Psoas muscle (tissue), 8 donors: ENCODE data around the gene MPPED2. TPM values are rescaled to one million over a fixed set of nuclear protein-coding genes. Genes with fewer than 3 reads are reported as not detected.
"Not testable (repeated sequence)": the region's sequence is repeated elsewhere in the genome, so short reads cannot be mapped to it uniquely, and the experiment has no call there.

Experiments used
- ATAC-seq, 4 donors: fragments of 200-7000 bp; cut with Tn5 transposase; one replicate each; pipeline ENCODE4 v1.9.1; 2020; ENCODE audit warnings: moderate library complexity in 3 of 4, mild to moderate bottlenecking in 2 of 4
- DNase-seq, 2 donors: peaks; one replicate each; pipeline ENCODE4 v3.0.0-alpha.2; 2020
- H3K27ac ChIP-seq: fragments of 200-600 bp; one replicate; pipeline ENCODE4 v1.8.0; 2022
- H3K27me3 ChIP-seq, 3 donors: fragments of 200-600 bp in 1 of 3; one replicate each; pipeline versions ENCODE4 v1.6.1 to v1.8.0; 2013 to 2022; ENCODE audit warnings: low read length in 2 of 3, mild to moderate bottlenecking in 2 of 3, moderate library complexity in 1 of 3; ENCODE audit not compliant: insufficient read depth in 3 of 3
- H3K36me3 ChIP-seq, 2 donors: fragments of 200-600 bp in 1 of 2; one replicate each; pipeline versions ENCODE4 v1.6.1 to v1.8.0; 2013 to 2022; ENCODE audit warnings: low read depth in 1 of 2, mild to moderate bottlenecking in 1 of 2, moderate library complexity in 1 of 2; ENCODE audit not compliant: insufficient read depth in 1 of 2
- H3K4me1 ChIP-seq: fragments of 200-600 bp; one replicate; pipeline ENCODE4 v1.8.0; 2022
- H3K4me3 ChIP-seq: fragments of 200-600 bp; one replicate; pipeline ENCODE4 v1.8.0; 2022; ENCODE audit warnings: mild to moderate bottlenecking
- H3K9me3 ChIP-seq: fragments of 200-600 bp; one replicate; pipeline ENCODE4 v1.8.0; 2022
- WGBS, 3 donors: extraction: QIAGEN DNeasy Blood & Tissue Kit; methylation state at CpG; one replicate each; pipeline versions ENCODE4 v1.1.6 to v1.1.7; 2013; 5-methylcytosine and 5-hydroxymethylcytosine counted together
- intact Hi-C, 2 donors: fragments of 100-400 bp; cut with DNase I; formaldehyde crosslinking; loops; one replicate each; pipeline versions ENCODE4 v1.11.0 to v1.14.2; 2022
- polyA plus RNA-seq, 3 donors: library from polyadenylated mRNA; stranded (reverse); fragments of 200-250 nt; gene quantifications; one replicate each; pipeline ENCODE4 v1.2.3, GENCODE V29; 2013
- total RNA-seq, 4 donors: library from RNA; stranded (reverse); fragmentation: NEBNext Ultra II Directional in 2 of 4; extraction: Animal tissue kit (Norgen Biotek cat#: 25700) in 2 of 4; gene quantifications; one replicate each; pipeline versions ENCODE4 v1.2.1 to v1.2.4, GENCODE V29; 2021 to 2023
- TF ChIP-seq, protein P1 (sequence below): fragments of 200-600 bp; IDR thresholded peaks from one replicate; pipeline ENCODE4 v1.8.0; 2022; ENCODE audit warnings: antibody characterized with exemption
- donor health status: healthy with polysubstance abuse.
- donor health status: DM: no; HTN: no; CAD: no; lungs with moderate emphysema.
- donor health status: Bipolar disorder and iron deficiency.
- donor health status: healthy.
- donor health status: DM: yes; HTN: yes; CAD: no.
- donor health status: DM: no; HTN: no; CAD: no.
- donor health status: DM: no; HTN: no; CAD: no.
- donor health status: DM: yes; HTN: yes; CAD: no.

MPPED2 gene
- total and polyA plus RNA-seq, 7 donors: 0.44 to 7.9 (median 3.4) TPM

- ATAC-seq (no peak), DNase-seq (no peak)
- H3K4me3 ChIP-seq: no peak overlapping the region
- peaks cover 0 to 3% (median 0%) of the 10 kb centered on the region in 3 donors for H3K27me3 ChIP-seq
- H3K36me3 ChIP-seq: no peaks in the 10 kb centered on the region
- H3K9me3 ChIP-seq: no peaks in the 10 kb centered on the region
- no peak overlapping the region for H3K27ac ChIP-seq
- H3K4me1 ChIP-seq: no peaks in the 10 kb centered on the region
- intact Hi-C loops: no loop called here
- 81 to 87% (median 86%) methylated on average over 1 of the region's 1 CpG for WGBS, 3 donors
- TF ChIP-seq, protein P1, sequence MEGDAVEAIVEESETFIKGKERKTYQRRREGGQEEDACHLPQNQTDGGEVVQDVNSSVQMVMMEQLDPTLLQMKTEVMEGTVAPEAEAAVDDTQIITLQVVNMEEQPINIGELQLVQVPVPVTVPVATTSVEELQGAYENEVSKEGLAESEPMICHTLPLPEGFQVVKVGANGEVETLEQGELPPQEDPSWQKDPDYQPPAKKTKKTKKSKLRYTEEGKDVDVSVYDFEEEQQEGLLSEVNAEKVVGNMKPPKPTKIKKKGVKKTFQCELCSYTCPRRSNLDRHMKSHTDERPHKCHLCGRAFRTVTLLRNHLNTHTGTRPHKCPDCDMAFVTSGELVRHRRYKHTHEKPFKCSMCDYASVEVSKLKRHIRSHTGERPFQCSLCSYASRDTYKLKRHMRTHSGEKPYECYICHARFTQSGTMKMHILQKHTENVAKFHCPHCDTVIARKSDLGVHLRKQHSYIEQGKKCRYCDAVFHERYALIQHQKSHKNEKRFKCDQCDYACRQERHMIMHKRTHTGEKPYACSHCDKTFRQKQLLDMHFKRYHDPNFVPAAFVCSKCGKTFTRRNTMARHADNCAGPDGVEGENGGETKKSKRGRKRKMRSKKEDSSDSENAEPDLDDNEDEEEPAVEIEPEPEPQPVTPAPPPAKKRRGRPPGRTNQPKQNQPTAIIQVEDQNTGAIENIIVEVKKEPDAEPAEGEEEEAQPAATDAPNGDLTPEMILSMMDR: no peak
Measured at GRCh38 chr11:30559004-30559403, 27.1 kb downstream of the MPPED2 start.

- H3K4me3 ChIP-seq, H3K4me1 ChIP-seq, intact Hi-C loops, H3K36me3 ChIP-seq, DNase-seq, H3K9me3 ChIP-seq, H3K27me3 ChIP-seq, H3K27ac ChIP-seq: not testable (repeated sequence)
- peak in 2 of 4 donors; percentile 15 to 21 for ATAC-seq
- WGBS, 3 donors: 61 to 76% (median 70%) methylated on average over 6 of the region's 6 CpGs
Measured at GRCh38 chr11:30554587-30554986, 31.6 kb downstream of the MPPED2 start.

DNA sequence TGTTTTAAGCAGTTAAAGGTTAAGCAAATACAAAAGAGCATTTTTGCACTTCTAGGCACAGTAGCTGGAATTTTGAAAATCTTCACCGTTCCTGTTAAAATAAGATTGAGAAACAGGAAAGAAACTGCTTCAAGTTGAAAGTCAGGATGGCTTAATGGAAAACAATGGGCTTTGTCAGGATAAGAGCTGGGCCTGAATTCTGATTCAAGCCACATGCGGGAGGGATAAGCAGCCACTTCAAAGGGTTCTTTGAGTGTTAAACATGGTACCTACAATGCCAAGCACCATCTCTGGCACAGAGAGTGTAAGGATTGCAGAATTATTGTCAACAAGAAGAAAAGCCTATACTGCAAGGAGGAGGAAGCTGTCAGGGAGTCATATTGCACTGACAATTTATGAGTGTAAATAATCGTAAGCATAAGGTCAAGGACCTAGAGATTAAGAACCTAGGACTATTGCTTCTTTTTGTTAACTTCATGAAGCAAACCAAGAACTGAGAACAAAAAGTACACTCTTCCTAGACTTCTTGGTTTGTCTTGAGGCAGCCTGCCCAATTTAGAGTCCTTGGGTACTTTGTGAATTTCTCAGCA lies 32.5 kb downstream of the MPPED2 start:
- no peaks in the 10 kb centered on the region for H3K27me3 ChIP-seq
- 39 to 63% (median 46%) methylated on average over 3 of the region's 3 CpGs for WGBS, 3 donors
- TF ChIP-seq, protein P1: no peak
- intact Hi-C loops: no loop called here
- no peak overlapping the region for H3K4me3 ChIP-seq
- no peaks in the 10 kb centered on the region for H3K36me3 ChIP-seq
- no peaks in the 10 kb centered on the region for H3K4me1 ChIP-seq
- DNase-seq (no peak), ATAC-seq (no peak)
- H3K9me3 ChIP-seq: no peaks in the 10 kb centered on the region
- H3K27ac ChIP-seq: no peak overlapping the region

GRCh38 chr11:30552839-30553238 lies 33.3 kb downstream of the MPPED2 start:
- no peaks in the 10 kb centered on the region for H3K27me3 ChIP-seq
- H3K4me1 ChIP-seq: no peaks in the 10 kb centered on the region
- no peaks in the 10 kb centered on the region for H3K9me3 ChIP-seq
- H3K27ac ChIP-seq: no peak overlapping the region
- H3K4me3 ChIP-seq: no peak overlapping the region
- intact Hi-C loops: no loop called here
- ATAC-seq (no peak), DNase-seq (no peak)
- H3K36me3 ChIP-seq: no peaks in the 10 kb centered on the region
- TF ChIP-seq, protein P1: no peak
- WGBS, 3 donors: 93 to 96% (median 95%) methylated on average over 5 of the region's 5 CpGs

DNA sequence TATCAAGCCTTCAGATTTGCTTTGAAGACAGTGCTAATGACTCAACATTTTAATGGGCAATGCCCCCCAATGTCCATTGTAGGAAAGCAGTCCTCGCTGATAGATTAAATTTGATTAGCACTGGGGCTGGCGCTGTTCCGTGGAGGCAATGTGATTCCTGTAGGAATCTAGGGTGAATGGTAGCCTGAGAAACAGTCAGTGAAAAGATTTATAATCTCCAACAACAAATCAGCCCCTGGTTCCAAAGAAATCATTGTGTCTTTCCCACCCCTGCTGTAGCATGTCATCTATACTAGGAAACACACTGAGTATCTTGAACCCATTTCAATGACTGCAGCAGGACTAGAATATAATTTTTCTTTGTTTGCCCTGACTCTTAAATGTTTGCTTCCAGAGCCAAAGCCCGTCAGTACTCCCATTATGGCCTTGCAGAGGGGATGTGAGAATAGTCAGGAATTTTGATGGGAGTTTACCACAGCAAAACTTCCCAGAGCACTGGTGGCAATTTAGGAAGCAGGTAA lies 36.1 kb downstream of the MPPED2 start:
- no peak for ATAC-seq
- WGBS, 3 donors: 81 to 88% (median 85%) methylated on average over 4 of the region's 4 CpGs
- Histone ChIP-seq H3K9me3 (no peaks in the 10 kb centered on the region), H3K4me3 (no peak overlapping the region), H3K27me3 (no peaks in the 10 kb centered on the region), H3K36me3 (no peaks in the 10 kb centered on the region), H3K27ac (no peak overlapping the region), H3K4me1 (no peaks in the 10 kb centered on the region)
- no peak for DNase-seq
- intact Hi-C loops: no loop called here
- TF ChIP-seq, protein P1: no peak
